BLaER1 (cell line): ENCODE measurements around the gene ITGA2.

Experiments used
- H3K27ac ChIP-seq: shearing (Covaris generic); formaldehyde crosslinking; 2 replicates; pipeline ENCODE4 v1.8.1; 2022
- H3K27me3 ChIP-seq: shearing (Covaris generic); formaldehyde crosslinking; 2 replicates; pipeline ENCODE4 v1.8.1; 2022
- H3K36me3 ChIP-seq: shearing (Covaris generic); formaldehyde crosslinking; 2 replicates; pipeline ENCODE4 v1.8.1; 2022
- H3K4me1 ChIP-seq: shearing (Covaris generic); formaldehyde crosslinking; 2 replicates; pipeline ENCODE4 v1.8.1; 2022
- H3K4me2 ChIP-seq: shearing (Covaris generic); formaldehyde crosslinking; 2 replicates; pipeline ENCODE4 v1.8.1; 2022
- H3K4me3 ChIP-seq: shearing (Covaris generic); formaldehyde crosslinking; 2 replicates; pipeline ENCODE4 v1.8.1; 2022
- H3K9ac ChIP-seq: shearing (Covaris generic); formaldehyde crosslinking; 2 replicates; pipeline ENCODE4 v1.8.1; 2022
- H3K9me3 ChIP-seq: shearing (Covaris generic); formaldehyde crosslinking; 2 replicates; pipeline ENCODE4 v1.8.1; 2022
- H4K20me1 ChIP-seq: shearing (Covaris generic); formaldehyde crosslinking; 2 replicates; pipeline ENCODE4 v1.8.1; 2022
- Cebpa-rat ChIP-seq: shearing (Covaris generic); IDR thresholded peaks from 2 replicates; pipeline ENCODE4 v1.8.1; 2022

Gene ITGA2

DNA sequence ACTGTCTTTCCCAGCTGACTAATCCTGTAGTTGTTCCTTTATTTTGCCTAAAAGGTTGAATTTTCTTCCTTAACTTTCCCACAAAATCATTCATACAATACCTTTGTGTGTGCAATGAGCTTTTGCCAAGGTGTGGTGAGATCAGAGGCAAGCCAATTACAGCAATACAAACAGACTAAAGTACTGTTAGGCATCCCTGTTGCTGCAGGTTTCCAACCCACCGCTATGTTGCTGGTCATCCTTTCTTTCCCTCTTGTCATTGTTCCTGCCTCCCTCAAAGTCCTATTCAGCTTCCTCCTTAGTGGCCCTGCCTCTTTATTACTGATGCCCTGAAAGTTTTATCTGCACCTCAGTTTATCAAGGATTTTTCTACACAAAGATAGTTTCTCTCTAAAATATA is 22.1 kb downstream of the ITGA2 start:
- Histone ChIP-seq H3K9me3 (0 out of 2 replicates have a peak, but pooled peaks cover 10% of the 10 kb centered on the region), H3K27me3 (no peaks in the 10 kb centered on the region), H3K9ac (no peak overlapping the region), H3K4me3 (no peak overlapping the region), H3K27ac (no peak overlapping the region), H4K20me1 (no peaks in the 10 kb centered on the region), H3K36me3 (no peaks in the 10 kb centered on the region), H3K4me2 (no peak overlapping the region), H3K4me1 (no peaks in the 10 kb centered on the region)
- TF ChIP-seq Cebpa-rat: no peak

DNA sequence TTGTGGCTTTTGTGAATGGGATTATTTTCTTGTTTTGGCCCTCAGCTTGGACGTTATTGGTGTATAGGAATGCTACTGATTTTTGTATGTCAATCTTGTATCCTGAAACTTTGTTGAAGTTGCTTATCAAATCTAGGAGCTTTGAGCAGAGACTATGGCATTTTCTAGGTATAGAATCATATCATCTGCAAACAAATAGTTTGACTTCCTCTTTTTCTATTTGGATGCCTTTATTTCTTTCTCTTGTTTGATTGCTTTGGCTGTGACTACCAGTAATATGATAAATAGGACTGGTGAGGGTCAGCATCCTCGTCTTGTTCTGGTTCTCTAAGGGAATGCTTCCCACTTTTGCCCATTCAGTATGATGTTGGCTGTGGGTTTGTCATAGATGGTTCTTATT is 24.7 kb downstream of the ITGA2 start:
- Histone ChIP-seq H3K4me3 (no peak overlapping the region), H3K36me3 (no peaks in the 10 kb centered on the region), H4K20me1 (no peaks in the 10 kb centered on the region), H3K4me1 (no peaks in the 10 kb centered on the region), H3K27me3 (no peaks in the 10 kb centered on the region), H3K9me3 (0 out of 2 replicates have a peak, but pooled peaks cover 10% of the 10 kb centered on the region), H3K27ac (no peak overlapping the region), H3K4me2 (no peak overlapping the region), H3K9ac (no peak overlapping the region)
- TF ChIP-seq Cebpa-rat: no peak

DNA sequence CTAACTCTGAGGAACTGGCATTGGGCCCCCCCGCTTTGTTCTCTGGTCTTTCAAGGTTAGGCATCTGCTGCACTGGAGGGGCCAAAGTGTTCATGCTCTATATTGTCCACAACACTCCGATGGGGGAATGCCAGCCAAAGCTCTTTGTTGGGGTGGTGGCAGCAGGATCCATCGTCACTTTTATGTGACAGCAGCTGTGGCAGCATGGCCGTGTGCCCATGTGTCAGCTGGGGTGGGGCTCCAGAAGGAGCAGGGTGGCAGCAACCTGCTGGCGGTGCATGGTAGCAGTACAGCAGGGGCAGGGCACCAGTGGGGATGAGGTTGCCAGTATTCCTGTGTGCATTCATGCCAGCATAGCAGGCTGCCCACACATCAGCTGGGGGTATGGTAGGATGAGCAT is 28.2 kb downstream of the ITGA2 start:
- Histone ChIP-seq H3K27ac (no peak overlapping the region), H3K4me3 (no peak overlapping the region), H3K4me1 (no peaks in the 10 kb centered on the region), H3K36me3 (no peaks in the 10 kb centered on the region), H3K4me2 (no peak overlapping the region), H3K27me3 (no peaks in the 10 kb centered on the region), H3K9ac (no peak overlapping the region), H3K9me3 (0 out of 2 replicates have a peak, but pooled peaks cover 10% of the 10 kb centered on the region), H4K20me1 (no peaks in the 10 kb centered on the region)
- no peak for TF ChIP-seq Cebpa-rat

DNA sequence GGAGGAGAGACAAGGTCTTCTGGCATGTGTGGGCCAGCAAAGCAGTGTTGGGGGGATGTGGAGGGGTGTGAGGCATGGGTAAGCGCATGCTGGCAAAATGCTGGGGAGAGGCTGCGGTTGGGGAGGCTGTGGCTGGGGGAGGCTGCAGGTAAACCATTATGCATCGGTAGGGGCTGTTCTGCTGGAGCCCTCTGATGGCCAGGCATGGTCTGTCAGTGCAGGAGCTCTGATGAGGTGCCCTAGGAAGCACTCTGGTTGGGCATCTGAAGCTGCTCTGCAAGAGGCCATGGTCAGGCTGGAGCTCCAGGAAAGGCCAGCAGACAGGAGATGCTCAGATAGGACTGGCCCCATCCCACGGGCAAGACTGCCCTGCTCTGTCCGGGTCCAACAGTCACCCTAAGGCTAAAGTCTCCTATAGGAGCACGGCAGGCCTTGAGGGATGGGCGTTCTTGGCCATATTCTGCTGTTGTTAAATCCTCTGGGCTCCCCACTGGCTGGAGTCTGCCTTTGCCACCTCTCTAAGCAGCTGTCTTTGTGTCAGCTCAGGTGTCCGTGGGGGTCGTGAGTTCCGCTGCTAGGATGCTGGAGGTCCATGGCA is 28.7 kb downstream of the ITGA2 start:
- Histone ChIP-seq H3K4me3 (no peak overlapping the region), H3K9ac (no peak overlapping the region), H4K20me1 (no peaks in the 10 kb centered on the region), H3K27me3 (no peaks in the 10 kb centered on the region), H3K4me1 (no peaks in the 10 kb centered on the region), H3K27ac (no peak overlapping the region), H3K4me2 (no peak overlapping the region), H3K9me3 (0 out of 2 replicates have a peak, but pooled peaks cover 10% of the 10 kb centered on the region), H3K36me3 (no peaks in the 10 kb centered on the region)
- no peak for TF ChIP-seq Cebpa-rat

DNA sequence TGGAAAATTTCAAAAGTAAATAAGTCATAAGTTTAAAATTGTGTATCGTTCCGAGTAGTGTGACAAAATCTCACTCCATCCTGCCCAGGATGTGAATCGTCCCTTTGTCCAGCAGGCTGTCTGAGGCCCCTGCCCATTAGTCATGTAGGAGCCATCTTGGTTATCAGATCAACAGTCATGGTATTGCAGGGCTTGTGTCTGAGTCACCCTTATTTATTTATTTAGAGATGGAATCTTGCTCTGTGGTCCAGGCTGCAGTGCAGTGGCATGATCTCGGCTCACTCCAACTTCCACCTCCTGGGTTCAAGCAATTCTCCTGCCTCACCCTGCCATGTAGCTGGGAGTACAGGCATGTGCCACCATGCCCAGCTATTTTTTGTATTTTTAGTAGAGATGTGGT is 30.2 kb downstream of the ITGA2 start:
- no peak overlapping the region for H3K9ac ChIP-seq
- H3K27ac ChIP-seq: no peak overlapping the region
- no peak overlapping the region for H3K4me2 ChIP-seq
- no peaks in the 10 kb centered on the region for H3K36me3 ChIP-seq
- TF ChIP-seq Cebpa-rat: no peak
- 0 out of 2 replicates have a peak, but pooled peaks cover 1% of the 10 kb centered on the region for H3K9me3 ChIP-seq
- H3K4me1 ChIP-seq: no peaks in the 10 kb centered on the region
- H3K4me3 ChIP-seq: no peak overlapping the region
- no peaks in the 10 kb centered on the region for H4K20me1 ChIP-seq
- no peaks in the 10 kb centered on the region for H3K27me3 ChIP-seq

DNA sequence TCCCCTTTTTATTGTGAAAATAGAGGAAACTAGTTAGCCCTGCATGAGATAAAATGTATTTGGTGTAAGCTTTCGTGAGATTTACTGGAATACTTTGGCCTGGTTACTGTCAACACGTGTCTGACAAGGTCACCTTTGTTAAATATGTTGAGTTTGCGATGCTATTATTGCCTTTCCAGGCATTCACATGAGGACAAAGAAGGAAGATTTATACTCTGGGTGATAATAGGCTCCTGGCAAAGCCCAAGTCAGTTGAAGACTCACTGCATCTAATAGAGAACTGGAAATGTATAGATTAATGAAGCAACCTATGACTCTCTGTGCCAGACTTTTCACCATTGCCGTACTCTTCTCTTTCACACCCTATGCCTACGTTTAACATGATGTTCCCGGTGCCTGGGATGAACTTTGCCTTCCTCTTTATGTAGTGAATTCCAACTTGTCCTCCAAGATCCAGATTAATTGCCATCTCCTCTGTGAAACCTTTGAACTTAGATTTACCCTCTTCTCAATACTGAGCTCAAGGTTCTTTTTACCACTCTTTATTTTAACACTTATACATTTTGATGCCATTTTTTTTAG is 33.9 kb downstream of the ITGA2 start:
- H3K27ac ChIP-seq: no peak overlapping the region
- TF ChIP-seq Cebpa-rat: no peak

DNA sequence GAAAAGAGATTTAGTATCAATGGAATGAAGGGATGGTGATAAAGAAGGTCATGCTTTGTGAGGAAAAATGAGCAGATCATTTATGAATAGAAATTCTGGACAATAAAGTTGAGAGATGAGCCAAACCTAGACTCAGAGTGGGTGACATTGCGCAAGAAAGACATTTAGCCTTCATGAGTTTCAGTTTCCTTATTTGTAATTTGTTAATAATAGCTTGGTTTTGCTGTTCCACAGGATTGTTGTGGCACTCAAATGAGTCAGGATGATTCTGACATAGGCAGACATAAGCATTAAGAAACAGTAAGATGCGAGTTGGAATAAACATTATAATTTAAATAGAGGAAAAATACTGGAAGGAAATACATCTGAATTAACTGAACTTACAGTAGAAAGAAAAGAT is 34.8 kb downstream of the ITGA2 start:
- Histone ChIP-seq H3K9me3 (no peaks in the 10 kb centered on the region), H4K20me1 (no peaks in the 10 kb centered on the region), H3K27ac (no peak overlapping the region), H3K4me1 (no peaks in the 10 kb centered on the region), H3K27me3 (no peaks in the 10 kb centered on the region), H3K36me3 (no peaks in the 10 kb centered on the region), H3K9ac (no peak overlapping the region), H3K4me2 (no peak overlapping the region), H3K4me3 (no peak overlapping the region)
- TF ChIP-seq Cebpa-rat: peak; percentile 89; the same call in 1 of the 2 replicates

More for the DNA sequence above, 33.9 kb downstream of the ITGA2 start:
- H3K27me3 ChIP-seq: no peaks in the 10 kb centered on the region
- no peaks in the 10 kb centered on the region for H3K36me3 ChIP-seq
- H3K4me2 ChIP-seq: no peak overlapping the region
- H3K9me3 ChIP-seq: no peaks in the 10 kb centered on the region
- H3K9ac ChIP-seq: no peak overlapping the region
- no peaks in the 10 kb centered on the region for H3K4me1 ChIP-seq
- H3K4me3 ChIP-seq: no peak overlapping the region
- no peaks in the 10 kb centered on the region for H4K20me1 ChIP-seq

DNA sequence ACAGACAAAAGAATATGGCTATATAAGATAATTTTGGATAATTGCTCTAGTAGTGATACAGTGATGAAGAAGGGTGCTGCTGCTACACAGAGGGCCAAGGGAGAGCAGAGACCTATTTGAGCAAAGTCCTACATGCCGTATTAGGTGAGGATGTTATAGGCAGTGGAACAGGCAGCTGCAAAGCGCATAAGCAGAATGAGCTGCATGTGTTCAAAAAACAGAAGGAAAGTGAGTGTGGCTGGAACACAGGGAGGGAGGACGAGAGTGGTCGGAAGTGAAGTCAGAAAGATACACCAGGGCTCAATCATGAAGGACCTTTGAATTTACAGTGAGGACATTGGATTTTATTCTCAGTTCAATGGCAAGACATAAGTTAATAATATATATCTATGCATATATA is 35.4 kb downstream of the ITGA2 start:
- Histone ChIP-seq H3K27me3 (no peaks in the 10 kb centered on the region), H3K9ac (no peak overlapping the region), H3K4me1 (no peaks in the 10 kb centered on the region), H3K4me2 (no peak overlapping the region), H3K9me3 (no peaks in the 10 kb centered on the region), H4K20me1 (no peaks in the 10 kb centered on the region), H3K27ac (no peak overlapping the region), H3K36me3 (no peaks in the 10 kb centered on the region), H3K4me3 (no peak overlapping the region)
- no peak for TF ChIP-seq Cebpa-rat

DNA sequence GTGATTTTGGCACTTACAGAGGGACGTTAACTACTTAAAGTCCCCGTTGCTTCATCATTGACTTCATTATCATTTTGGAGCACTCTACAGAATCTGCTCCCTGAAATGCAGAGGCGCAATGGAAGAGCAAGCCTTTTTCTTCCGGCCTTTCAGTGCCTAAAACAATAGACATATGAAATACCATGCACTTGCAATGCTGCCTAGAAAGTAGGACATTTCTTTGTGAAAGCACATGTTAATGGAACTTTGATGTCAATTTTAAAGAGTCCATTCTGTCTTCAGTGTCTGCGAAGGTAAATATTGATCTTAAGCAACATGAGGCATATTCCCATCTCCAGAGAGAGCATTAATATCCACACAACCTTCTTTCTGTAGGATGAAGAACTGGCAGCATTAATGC is 36.3 kb downstream of the ITGA2 start:
- H3K27me3 ChIP-seq: no peaks in the 10 kb centered on the region
- H3K36me3 ChIP-seq: no peaks in the 10 kb centered on the region
- H3K4me1 ChIP-seq: no peaks in the 10 kb centered on the region
- no peaks in the 10 kb centered on the region for H4K20me1 ChIP-seq
- no peak overlapping the region for H3K4me2 ChIP-seq
- no peak overlapping the region for H3K9ac ChIP-seq
- no peak overlapping the region for H3K27ac ChIP-seq
- no peak for TF ChIP-seq Cebpa-rat
- no peaks in the 10 kb centered on the region for H3K9me3 ChIP-seq
- H3K4me3 ChIP-seq: no peak overlapping the region

DNA sequence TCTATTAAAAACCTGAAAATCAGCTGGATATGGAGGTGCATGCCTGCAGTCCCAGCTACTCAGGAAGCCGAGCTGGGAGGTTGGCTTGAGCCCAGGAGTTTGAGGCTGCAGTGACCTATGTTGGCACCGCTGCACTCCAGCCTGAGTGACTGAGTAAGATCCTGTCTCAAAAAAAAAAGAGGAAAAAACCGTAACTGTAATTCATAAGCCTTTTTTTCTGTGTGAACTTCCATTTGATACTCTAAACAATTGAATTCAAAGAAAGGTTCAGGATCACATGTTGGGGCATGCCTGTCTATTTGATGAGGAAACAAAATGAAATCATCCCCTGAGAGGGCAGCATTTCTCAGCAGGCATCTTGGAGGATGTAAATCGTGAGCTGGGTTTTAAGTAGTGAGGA is 38.8 kb downstream of the ITGA2 start:
- Histone ChIP-seq H3K36me3 (no peaks in the 10 kb centered on the region), H3K9me3 (no peaks in the 10 kb centered on the region), H3K4me2 (no peak overlapping the region), H3K4me1 (peaks cover 6% of the 10 kb centered on the region; the same call in 1 of the 2 replicates), H3K9ac (no peak overlapping the region), H3K27ac (no peak overlapping the region), H4K20me1 (no peaks in the 10 kb centered on the region), H3K27me3 (no peaks in the 10 kb centered on the region), H3K4me3 (no peak overlapping the region)
- no peak for TF ChIP-seq Cebpa-rat

DNA sequence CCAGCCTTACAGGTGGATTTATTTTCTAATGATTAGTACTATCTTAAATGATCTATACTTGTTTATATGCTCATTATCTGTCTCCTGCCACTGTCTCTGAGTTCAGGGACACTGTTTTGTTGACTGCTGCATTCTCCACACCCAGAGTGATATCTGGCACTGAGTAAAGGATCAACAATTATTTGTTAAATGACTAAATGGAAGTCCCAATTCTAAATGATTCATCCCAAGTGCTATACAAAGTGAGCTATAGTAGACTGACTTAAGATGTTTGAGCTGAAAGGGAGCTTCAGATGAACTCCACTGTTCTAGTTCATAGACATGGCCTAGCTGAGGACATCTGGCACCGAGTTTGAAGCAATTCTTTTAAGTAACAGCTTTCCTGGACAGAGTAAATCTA is 40.5 kb downstream of the ITGA2 start:
- Histone ChIP-seq H3K9ac (no peak overlapping the region), H4K20me1 (no peaks in the 10 kb centered on the region), H3K9me3 (no peaks in the 10 kb centered on the region), H3K4me2 (no peak overlapping the region), H3K27ac (no peak overlapping the region), H3K36me3 (no peaks in the 10 kb centered on the region), H3K4me1 (peaks cover 6% of the 10 kb centered on the region; the same call in 1 of the 2 replicates), H3K4me3 (no peak overlapping the region), H3K27me3 (no peaks in the 10 kb centered on the region)
- TF ChIP-seq Cebpa-rat: no peak
